NCI-H526 (cell line): ENCODE data around the gene OR2Y1.
A peak's percentile ranks its signal among the peaks of the same experiment; 100 is the strongest.
"Not testable (repeated sequence)": the region's sequence is repeated elsewhere in the genome, so short reads cannot be mapped to it uniquely, and the experiment has no call there.

Experiments used
- DNase-seq, 2 experiments: peaks; one replicate each; lab custom pipeline; 2025; lab: John Stamatoyannopoulos, UW

The OR2Y1 gene

DNA sequence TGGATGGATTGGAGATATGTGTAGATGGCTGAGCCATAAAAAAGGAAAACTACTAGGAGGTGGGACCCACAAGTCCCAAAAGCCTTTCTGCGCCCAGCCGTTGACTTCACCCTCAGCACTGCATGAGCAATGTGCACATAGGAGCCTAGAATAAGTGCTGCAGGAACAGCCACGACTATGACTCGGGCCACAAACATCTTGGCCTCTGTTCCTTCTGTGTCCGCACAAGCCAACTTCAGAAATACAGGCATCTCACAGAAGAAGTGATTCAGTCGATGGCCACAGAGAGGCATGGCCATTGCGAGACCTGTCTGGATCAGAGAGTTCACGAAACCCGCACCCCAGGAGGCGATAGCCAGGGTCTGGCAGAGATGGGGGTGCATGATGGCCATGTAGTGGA is 587 bp downstream of the OR2Y1 start:
- no peak for DNase-seq

DNA sequence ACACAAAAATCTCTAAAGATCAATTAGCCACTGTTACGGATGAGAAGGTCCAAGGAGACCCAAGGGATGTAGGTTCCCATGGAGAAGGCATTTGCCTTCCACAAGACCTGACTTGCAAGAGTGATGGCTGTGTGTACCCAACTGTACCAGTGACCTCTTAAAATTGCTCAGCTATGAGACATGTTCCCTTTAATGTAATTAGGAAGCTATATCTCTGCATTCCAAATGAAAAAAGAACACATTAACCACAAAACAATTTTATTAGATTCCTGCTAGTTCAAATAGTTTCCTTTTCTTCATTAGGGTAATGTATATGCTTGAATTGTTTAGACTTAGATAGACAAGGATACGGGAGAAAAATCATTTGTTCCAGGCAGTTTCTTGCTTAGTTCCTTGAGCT is 3.3 kb downstream of the OR2Y1 start:
- no peak for DNase-seq

DNA sequence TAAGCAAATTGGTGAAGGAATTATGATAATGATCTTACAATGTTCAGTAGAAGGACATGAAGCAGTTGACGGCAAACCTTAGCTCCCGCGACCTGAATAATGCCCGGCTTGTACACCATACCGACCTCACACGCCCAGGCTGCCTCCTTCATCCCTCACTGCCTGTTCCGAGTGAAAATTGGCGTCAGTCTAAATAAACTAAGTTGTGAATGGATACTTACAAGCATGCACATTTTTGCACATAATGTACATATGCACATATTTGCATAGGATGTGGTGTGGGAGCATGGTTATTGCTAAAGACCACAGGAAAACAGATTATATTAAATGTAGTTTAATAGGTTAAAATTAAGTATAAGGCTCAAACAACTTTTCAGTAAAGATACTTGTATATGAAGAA is 14.9 kb downstream of the OR2Y1 start:
- DNase-seq, result no peak

DNA sequence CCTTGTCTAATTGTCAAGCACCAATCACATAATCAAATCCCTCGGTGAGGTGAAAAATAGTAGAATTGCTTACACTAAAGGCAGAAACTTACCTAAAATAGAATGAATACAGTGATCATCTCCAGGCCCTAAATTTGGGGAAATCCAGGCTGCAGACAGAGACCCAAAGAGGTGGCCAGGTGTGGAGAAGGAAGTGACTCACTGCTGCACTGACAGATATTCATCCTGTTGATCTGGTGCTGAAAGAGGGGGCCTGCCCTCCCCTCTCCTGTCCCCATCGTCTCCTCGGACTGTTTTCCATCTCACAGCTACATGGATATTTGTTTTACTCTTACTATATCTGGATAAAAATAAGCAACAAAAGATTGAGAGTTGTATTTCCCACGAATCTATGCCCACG is 15.9 kb downstream of the OR2Y1 start:
- no peak for DNase-seq

DNA sequence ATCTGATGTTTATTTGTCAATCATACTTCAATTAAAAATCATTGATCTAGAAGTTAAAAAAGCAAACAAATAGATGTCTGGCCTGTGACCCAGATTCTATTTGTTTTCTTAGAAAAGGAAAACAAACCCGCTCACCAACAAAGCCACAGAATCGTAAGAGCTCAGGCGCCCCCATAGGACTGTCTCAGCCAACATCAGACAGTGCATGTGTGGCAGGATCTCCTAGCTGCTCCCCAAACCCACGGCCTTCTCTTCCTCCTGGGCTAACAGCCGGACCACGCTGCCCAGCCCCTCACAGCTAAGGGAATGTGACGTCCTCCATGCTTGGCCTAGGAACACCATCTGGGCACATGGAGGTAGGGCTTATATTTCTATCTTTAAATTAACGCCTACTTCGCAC is 19.4 kb downstream of the OR2Y1 start:
- DNase-seq, result no peak

DNA sequence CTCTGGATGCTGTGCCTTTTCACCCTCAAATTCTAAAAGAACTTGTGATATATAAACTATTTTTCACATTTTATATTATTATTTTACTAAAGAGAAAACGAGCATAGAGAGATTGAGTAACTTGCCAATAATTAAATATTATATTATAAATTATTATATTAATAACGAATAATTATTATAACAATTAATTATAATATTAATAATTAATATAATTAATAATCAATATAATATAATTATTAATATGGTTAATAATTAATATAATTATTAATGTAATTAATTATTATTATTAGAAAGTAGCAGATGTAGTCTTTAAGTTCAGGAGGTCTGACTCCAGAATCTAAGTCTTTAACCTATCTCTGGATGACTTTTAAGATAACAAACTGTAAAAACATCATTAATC is 20.1 kb downstream of the OR2Y1 start:
- no peak for DNase-seq

DNA sequence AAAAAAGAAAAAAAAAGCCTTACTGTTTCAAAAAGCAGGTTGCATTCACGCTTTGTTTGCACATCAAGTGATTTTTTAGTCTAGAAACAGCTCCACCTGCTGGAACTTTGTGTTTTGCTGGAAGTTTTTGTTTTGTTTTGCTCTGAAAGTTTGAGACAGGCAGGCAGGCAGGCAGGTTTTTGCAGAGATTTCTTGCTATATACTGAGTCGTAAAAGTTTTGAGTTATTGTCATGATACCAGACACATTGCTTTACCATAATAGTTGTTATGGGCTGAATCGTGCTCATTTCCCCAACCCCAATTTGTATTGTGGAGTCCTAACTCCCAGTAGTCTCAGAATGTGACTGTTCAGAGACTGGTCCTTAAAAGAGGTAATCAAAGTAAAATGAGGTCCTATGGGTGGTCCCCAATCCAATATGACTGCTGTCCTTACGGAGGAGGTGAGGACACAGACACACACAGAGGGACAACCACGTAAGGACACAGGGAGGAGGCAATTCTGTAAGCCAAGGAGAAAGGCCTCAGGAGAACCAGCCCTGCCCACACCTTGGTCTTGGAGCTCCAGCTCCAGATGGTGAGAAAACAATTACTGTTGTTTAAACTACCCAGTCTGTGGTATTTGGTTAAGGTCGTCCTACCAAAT is 20.9 kb downstream of the OR2Y1 start:
- peak; percentile 8 to 9 for DNase-seq

DNA sequence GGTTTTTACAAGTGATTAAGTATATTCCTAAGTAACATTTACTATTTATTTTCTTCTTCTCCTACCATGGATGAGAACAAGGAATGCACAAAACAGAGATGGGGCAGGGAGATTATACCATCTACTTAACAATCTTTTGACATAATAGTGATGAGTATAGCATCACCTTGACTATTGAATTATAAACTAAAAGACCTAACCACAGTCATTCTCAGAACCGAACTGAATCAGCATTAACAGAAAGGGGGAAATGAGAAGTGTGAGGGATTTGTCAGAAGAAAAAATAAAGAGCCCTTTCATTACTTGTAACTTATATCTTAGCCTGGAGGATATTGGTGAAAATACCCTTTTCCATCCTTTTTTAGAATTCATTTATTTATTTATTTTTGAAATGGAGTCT is 21.9 kb downstream of the OR2Y1 start:
- no peak for DNase-seq

DNA sequence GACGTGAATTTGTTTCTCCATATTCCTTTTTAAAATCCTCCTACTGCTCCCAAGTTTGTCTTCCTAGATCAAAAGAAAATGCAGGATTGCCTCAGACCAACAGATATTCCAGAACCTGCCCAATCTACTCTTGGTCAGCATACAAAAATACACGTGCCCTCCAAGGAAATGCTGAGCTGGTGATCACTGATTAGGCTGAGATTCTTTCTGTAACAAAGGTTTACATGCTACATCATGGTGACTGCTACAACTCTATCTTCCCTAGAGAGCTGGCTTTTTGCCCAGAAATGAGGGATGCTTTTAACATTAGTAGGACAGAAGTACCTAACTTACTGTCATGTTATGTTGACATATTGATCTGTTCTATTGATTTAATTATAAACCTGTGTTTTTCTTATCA is 35.5 kb downstream of the OR2Y1 start:
- no peak for DNase-seq

DNA sequence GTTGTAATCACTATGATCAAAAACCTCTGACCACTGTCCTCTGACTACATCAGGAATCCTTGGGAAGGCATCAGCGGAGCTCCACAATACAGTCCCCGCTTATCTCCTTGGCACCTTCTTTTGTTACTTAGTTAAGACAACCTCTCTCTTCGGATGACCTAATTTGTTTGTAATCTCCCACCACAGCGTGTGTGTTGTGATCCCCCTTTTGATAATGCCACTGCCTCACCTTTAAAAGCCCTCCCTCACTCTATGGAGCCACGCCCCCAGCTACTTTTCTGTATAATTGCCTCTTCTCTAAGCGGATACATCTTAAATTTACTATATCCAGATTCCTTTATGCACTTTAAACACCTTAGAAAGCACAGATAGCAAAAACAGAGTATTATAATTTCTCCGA is 35.9 kb downstream of the OR2Y1 start:
- DNase-seq, result no peak

DNA sequence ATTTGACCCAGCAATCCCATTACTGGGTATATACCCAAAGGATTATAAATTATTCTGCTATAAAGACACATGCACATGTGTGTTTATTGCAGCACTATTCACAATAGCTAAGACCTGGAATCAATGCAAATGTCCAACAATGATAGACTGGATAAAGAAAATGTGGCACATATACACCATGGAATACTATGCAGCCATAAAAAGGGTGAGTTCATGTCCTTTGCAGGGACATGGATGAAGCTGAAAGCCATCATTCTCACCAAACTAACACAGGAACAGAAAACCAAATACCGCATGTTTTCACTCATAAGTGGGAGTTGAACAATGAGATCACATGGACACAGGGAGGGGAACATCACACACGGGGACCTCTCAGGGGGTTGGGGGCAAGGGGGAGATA is 36.5 kb downstream of the OR2Y1 start:
- DNase-seq, result not testable (repeated sequence)

DNA sequence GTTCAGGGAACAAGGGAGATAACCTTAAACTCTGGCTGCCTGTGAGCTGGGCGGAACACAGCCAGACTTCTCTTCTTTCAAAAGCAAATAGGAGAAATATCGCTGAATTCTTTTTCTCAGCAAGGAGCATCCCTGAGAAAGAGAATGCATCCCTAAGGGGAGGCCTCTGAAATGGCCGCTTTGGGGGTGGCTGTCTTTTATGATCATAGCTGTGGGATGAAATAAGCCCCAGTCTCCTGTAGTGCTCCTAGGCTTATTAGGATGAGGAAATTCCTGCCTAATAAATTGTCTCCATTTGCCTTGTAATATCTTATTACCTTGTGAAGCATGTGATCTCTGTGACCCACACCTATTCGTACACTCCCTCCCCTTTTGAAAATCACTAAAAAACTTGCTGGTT is 39.4 kb downstream of the OR2Y1 start:
- not testable (repeated sequence) for DNase-seq

DNA sequence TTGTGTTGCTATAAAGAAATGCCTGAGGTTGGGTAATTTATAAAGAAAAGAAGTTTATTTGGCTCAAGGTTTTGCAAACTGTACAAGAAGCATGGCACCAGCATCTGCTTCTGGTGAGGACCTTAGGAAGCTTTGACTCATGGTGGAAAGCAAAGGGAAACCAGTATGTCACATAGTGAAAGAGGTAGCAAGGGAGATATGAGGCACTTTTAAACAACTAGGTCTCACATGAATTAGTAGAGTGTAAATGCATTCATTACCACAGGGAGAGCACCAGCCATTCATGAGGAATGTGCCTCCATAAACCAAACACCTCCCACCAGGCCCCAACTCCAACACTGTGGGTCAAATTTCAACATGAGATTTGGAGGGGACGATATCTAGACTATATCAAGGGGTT is 40.8 kb downstream of the OR2Y1 start:
- DNase-seq, result no peak

DNA sequence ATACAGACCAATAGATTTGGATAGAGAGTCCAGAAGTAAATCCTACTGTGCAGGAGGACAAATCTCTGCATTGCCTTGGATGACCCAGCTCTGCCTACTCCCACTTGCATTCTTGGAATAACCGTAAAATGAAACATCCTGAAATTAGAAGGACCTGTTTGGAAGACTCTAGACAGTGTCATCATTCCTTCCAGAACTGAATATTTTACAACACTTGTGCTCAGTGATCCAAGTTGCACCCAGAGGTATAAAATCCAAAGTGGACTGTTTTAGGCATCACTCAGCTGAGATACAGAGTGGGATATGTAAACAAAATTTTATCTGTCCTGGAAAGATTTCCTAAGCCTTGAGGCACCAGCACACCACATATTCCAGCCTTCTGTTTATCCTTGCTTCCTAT is 43.7 kb downstream of the OR2Y1 start:
- DNase-seq, result no peak

DNA sequence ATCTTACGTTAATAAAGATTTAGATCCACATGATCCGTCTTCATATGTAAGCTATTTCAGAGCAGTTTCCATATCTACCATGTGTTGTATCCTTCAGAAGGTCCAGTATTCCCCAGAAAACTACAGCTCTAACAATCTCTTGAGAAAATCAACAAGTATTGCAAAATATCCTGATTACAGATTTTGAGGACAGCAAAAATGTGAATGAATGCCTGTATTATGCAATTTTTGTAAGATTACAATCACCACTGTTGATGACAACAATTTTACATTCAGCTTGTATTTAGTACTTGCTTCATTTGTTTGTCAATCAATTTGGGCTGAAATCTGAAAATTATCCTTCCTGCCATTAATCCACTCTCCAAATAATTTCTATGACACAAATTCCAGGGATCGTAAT is 47.4 kb downstream of the OR2Y1 start:
- no peak for DNase-seq

DNA sequence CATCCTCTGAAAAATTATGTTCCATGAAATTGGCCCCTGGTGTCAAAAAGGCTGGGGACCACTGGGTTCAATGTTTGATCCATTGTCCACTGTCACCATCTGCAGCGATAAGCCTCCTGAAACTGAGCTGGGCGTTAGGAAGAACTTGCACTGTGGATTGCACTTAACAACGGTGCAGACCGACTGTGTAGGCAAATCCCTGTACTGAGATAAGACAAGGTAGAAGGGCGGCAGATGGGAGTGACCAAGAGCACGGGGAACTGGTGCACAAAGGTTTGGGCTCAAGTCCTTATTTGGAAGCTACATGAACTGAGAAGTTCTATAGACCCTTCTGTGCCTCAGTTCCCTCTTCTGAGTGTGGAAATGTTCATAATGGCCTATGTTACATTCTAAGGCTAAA is 48.8 kb downstream of the OR2Y1 start:
- DNase-seq, result no peak

DNA sequence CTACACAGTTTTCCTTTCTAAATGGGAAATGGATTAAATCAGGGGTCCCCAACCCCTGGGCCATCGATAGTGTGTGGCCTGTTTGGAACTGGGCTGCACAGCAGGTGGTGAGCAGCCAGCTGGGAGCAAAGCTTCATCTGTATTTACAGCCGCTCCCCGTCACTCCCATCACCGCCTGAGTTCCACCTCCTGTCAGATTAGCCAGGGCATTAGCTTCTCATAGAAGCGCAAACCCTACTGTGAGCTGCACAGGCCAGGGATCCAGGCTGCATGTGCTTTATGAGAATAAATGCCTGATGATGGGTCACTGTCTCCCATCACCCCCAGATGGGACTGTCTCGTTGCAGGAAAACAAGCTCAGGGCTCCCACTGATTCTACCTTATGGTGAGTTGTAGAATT is 49.3 kb downstream of the OR2Y1 start:
- DNase-seq, result no peak

DNA sequence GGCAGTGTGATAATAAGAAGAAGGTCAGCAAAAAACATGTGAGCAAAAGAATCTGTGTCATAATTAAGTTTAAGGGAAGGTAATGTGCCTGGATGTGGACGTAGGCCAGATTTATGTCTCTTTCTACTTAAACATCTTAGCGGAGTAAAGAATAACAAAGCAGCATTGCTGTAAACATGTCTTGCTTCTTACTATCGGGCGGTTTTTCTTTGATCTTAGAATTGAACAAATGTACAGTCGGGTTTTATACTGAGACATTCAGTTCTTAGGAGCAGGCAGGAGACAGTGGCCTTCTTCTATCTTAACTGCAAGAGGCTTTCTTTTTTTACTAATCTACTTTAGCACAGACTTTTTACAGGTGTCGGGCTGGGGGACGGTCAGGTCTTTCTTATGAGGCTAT is 50.1 kb downstream of the OR2Y1 start:
- no peak for DNase-seq
